HepG2 (cell line): ENCODE results near the gene TRMT2A. TPM values are rescaled to one million over a fixed set of nuclear protein-coding genes. Genes with fewer than 3 reads are reported as not detected.

Source experiments
- CREM ChIP-seq, 2 experiments: sonication (generic) in 1 of 2; formaldehyde crosslinking in 1 of 2; IDR thresholded peaks; 2 replicates each; pipeline versions ENCODE4 v1.4.0 to v1.6.1; 2016 to 2020; ENCODE audit warnings: antibody characterized with exemption in 1 of 2, mild to moderate bottlenecking in 1 of 2, missing genetic modification reagents in 1 of 2
- JARID2 ChIP-seq: sonication (generic); formaldehyde crosslinking; IDR thresholded peaks from 2 replicates; pipeline ENCODE4 v1.8.1; 2023; ENCODE audit warnings: missing genetic modification reagents, inconsistent platforms; ENCODE audit not compliant: insufficient replicate concordance
- MIER2 ChIP-seq: IDR thresholded peaks from 2 replicates; pipeline ENCODE4 v1.6.1; 2016; ENCODE audit warnings: missing biosample characterization, missing genetic modification reagents
- NFKBIZ ChIP-seq: IDR thresholded peaks from 2 replicates; pipeline ENCODE4 v1.6.1; 2018; ENCODE audit warnings: missing genetic modification reagents, missing compliant biosample characterization
- NFYB ChIP-seq: sonication (generic); formaldehyde crosslinking; IDR thresholded peaks from 2 replicates; pipeline ENCODE4 v1.4.0; 2020; ENCODE audit warnings: missing genetic modification reagents
- NRL ChIP-seq: sonication (generic); formaldehyde crosslinking; IDR thresholded peaks from 2 replicates; pipeline ENCODE4 v1.5.0; 2020; ENCODE audit warnings: missing genetic modification reagents, mild to moderate bottlenecking, moderate library complexity, borderline replicate concordance
- RBM39 ChIP-seq: fragments of 200-400 bp; formaldehyde crosslinking; IDR thresholded peaks from one replicate; pipeline ENCODE4 v1.6.1; 2018; ENCODE audit warnings: antibody characterized with exemption, mild to moderate bottlenecking, low read depth, low read length; ENCODE audit not compliant: poor library complexity, severe bottlenecking
- SMARCE1 ChIP-seq: fragments of 450-650 bp; IDR thresholded peaks from 2 replicates; pipeline ENCODE4 v1.6.1; 2017; ENCODE audit warnings: borderline replicate concordance
- TAF1 ChIP-seq: sonication (generic); formaldehyde crosslinking; IDR thresholded peaks from 2 replicates; pipeline ENCODE4 v1.4.0; 2020; ENCODE audit warnings: missing genetic modification reagents
- ZNF350 ChIP-seq: sonication (generic); formaldehyde crosslinking; IDR thresholded peaks from 2 replicates; pipeline ENCODE4 v1.4.0; 2020; ENCODE audit warnings: mild to moderate bottlenecking, low read depth, missing genetic modification reagents, borderline replicate concordance
- ZNF709 ChIP-seq: sonication (generic); formaldehyde crosslinking; IDR thresholded peaks from 2 replicates; pipeline ENCODE4 v1.5.0; 2020; ENCODE audit warnings: mild to moderate bottlenecking, missing genetic modification reagents
- ZNF773 ChIP-seq: sonication (generic); formaldehyde crosslinking; IDR thresholded peaks from 2 replicates; pipeline ENCODE4 v1.4.0; 2020; ENCODE audit warnings: missing genetic modification reagents, borderline replicate concordance
- polyA plus RNA-seq, 8 experiments: library from polyadenylated mRNA; depleted of rRNA in 3 of 8; stranded (reverse) in 7 of 8; unstranded in 1 of 8; fragments of >200 nt; fragmentation: Illumina TruSeq in 4 of 8; extraction: Trizol in 4 of 8; gene quantifications; 2 replicates each; pipeline versions ENCODE4 v1.2.1 to v1.2.3, GENCODE V29; 2011 to 2016; ENCODE audit warnings: low read depth in 4 of 8, missing spikeins in 1 of 8, mixed read lengths in 1 of 8; ENCODE audit not compliant: insufficient read depth in 1 of 8
- total RNA-seq, 5 experiments: library from RNA; depleted of rRNA; stranded (reverse); fragments of >200 nt; fragmentation: Illumina TruSeq; extraction: Trizol; gene quantifications; 2 replicates each; pipeline ENCODE4 v1.2.3, GENCODE V29; 2016; ENCODE audit warnings: low read depth in 1 of 5
- TF ChIP-seq, protein P1 (sequence below): IDR thresholded peaks from 2 replicates; pipeline ENCODE4 v1.6.1; 2016; ENCODE audit warnings: low read depth
- TF ChIP-seq, protein P2 (sequence below): sonication (generic); formaldehyde crosslinking; IDR thresholded peaks from 2 replicates; pipeline ENCODE4 v1.4.0; 2020; ENCODE audit warnings: missing genetic modification reagents
- TF ChIP-seq, protein P3 (sequence below): sonication (generic); formaldehyde crosslinking; IDR thresholded peaks from 2 replicates; pipeline ENCODE4 v1.5.1; 2020; ENCODE audit warnings: missing genetic modification reagents, mild to moderate bottlenecking, borderline replicate concordance
- TF ChIP-seq, protein P4 (sequence below): sonication (generic); formaldehyde crosslinking; IDR thresholded peaks from 2 replicates; pipeline ENCODE4 v1.5.1; 2020; ENCODE audit warnings: missing genetic modification reagents, mild to moderate bottlenecking, borderline replicate concordance
- TF ChIP-seq, protein P5 (sequence below): IDR thresholded peaks from 2 replicates; pipeline ENCODE4 v1.6.1; 2016; ENCODE audit warnings: missing biosample characterization, missing genetic modification reagents, low read depth

TRMT2A gene
- total and polyA plus RNA-seq, 2 of the 13 experiments (the other 11 are each of a cell fraction or from before 2014, with no cell fraction given): 24.0 to 30.3 TPM

DNA sequence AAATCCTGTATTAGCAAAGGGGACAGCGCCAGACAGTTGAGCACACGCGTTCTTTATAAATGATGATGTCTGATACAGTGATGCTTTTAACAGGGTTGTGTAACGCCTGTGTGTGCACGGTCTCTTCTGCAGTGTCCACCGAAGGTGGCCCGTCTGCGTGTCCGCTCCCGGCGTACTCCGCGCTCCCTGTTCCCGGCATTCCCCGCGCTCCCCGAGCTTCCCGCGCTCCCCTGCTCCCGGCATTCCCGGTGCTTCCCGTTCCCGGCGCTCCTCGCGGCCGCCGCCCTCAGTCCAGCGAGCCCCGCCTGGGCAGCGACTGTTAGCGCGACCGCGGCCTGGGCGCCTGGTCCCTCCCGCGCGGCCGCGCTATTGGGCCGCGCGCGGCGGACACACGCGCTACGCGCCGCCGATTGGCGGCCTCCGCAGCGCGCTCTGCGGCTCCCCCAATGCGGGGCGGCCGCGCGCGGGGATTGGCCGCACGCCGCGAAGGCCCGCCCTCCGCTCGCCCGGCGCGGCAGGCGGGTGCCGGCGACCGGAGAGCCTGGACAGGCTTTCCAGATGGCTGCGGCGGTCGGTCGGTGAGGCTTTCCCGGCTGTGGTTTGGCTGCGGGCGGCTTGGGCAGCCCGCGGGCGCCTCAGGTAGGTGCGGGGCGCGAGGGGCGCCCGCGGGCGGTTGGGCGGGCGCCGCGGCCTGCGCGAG lies 37.1 kb downstream of the TRMT2A start, which contains the start of gene DGCR8 (continued):
- TF ChIP-seq, protein P1, sequence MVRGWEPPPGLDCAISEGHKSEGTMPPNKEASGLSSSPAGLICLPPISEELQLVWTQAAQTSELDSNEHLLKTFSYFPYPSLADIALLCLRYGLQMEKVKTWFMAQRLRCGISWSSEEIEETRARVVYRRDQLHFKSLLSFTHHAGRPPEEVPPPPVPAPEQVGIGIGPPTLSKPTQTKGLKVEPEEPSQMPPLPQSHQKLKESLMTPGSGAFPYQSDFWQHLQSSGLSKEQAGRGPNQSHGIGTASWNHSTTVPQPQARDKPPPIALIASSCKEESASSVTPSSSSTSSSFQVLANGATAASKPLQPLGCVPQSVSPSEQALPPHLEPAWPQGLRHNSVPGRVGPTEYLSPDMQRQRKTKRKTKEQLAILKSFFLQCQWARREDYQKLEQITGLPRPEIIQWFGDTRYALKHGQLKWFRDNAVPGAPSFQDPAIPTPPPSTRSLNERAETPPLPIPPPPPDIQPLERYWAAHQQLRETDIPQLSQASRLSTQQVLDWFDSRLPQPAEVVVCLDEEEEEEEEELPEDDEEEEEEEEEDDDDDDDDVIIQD (CRISPR knock-in tag): 0 out of 2 replicates have a peak, but pooled peaks have one; percentile 39
- TF ChIP-seq MIER2 (CRISPR knock-in tag) (peak; percentile 63; the same call in 1 of the 2 replicates), ZNF709 (peak; percentile 74; the same call in 1 of the 2 replicates), NFKBIZ (CRISPR knock-in tag) (peak; percentile 56; the same call in 1 of the 2 replicates), SMARCE1 (no peak), NFYB (CRISPR knock-in tag) (peak; percentile 77), JARID2 (CRISPR knock-in tag) (peak; percentile 38), NRL (CRISPR knock-in tag) (peak; percentile 63; the same call in 1 of the 2 replicates), RBM39 (no peak), ZNF773 (CRISPR knock-in tag) (no peak), CREM (IDR thresholded peaks at IDR 0.05) (peak; percentile 57), CREM (CRISPR knock-in tag; IDR thresholded peaks at IDR 0.05) (no peak), ZNF350 (CRISPR knock-in tag) (0 out of 2 replicates have a peak, but pooled peaks have one; percentile 67), TAF1 (CRISPR knock-in tag) (peak; percentile 89)
- TF ChIP-seq, protein P2, sequence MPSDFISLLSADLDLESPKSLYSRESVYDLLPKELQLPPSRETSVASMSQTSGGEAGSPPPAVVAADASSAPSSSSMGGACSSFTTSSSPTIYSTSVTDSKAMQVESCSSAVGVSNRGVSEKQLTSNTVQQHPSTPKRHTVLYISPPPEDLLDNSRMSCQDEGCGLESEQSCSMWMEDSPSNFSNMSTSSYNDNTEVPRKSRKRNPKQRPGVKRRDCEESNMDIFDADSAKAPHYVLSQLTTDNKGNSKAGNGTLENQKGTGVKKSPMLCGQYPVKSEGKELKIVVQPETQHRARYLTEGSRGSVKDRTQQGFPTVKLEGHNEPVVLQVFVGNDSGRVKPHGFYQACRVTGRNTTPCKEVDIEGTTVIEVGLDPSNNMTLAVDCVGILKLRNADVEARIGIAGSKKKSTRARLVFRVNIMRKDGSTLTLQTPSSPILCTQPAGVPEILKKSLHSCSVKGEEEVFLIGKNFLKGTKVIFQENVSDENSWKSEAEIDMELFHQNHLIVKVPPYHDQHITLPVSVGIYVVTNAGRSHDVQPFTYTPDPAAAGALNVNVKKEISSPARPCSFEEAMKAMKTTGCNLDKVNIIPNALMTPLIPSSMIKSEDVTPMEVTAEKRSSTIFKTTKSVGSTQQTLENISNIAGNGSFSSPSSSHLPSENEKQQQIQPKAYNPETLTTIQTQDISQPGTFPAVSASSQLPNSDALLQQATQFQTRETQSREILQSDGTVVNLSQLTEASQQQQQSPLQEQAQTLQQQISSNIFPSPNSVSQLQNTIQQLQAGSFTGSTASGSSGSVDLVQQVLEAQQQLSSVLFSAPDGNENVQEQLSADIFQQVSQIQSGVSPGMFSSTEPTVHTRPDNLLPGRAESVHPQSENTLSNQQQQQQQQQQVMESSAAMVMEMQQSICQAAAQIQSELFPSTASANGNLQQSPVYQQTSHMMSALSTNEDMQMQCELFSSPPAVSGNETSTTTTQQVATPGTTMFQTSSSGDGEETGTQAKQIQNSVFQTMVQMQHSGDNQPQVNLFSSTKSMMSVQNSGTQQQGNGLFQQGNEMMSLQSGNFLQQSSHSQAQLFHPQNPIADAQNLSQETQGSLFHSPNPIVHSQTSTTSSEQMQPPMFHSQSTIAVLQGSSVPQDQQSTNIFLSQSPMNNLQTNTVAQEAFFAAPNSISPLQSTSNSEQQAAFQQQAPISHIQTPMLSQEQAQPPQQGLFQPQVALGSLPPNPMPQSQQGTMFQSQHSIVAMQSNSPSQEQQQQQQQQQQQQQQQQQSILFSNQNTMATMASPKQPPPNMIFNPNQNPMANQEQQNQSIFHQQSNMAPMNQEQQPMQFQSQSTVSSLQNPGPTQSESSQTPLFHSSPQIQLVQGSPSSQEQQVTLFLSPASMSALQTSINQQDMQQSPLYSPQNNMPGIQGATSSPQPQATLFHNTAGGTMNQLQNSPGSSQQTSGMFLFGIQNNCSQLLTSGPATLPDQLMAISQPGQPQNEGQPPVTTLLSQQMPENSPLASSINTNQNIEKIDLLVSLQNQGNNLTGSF: peak; percentile 73; the same call in 1 of the 2 replicates
- TF ChIP-seq, protein P3, sequence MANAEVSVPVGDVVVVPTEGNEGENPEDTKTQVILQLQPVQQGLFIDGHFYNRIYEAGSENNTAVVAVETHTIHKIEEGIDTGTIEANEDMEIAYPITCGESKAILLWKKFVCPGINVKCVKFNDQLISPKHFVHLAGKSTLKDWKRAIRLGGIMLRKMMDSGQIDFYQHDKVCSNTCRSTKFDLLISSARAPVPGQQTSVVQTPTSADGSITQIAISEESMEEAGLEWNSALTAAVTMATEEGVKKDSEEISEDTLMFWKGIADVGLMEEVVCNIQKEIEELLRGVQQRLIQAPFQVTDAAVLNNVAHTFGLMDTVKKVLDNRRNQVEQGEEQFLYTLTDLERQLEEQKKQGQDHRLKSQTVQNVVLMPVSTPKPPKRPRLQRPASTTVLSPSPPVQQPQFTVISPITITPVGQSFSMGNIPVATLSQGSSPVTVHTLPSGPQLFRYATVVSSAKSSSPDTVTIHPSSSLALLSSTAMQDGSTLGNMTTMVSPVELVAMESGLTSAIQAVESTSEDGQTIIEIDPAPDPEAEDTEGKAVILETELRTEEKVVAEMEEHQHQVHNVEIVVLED (CRISPR knock-in tag): peak; percentile 86
- TF ChIP-seq, protein P4, sequence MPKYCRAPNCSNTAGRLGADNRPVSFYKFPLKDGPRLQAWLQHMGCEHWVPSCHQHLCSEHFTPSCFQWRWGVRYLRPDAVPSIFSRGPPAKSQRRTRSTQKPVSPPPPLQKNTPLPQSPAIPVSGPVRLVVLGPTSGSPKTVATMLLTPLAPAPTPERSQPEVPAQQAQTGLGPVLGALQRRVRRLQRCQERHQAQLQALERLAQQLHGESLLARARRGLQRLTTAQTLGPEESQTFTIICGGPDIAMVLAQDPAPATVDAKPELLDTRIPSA (CRISPR knock-in tag): 0 out of 2 replicates have a peak, but pooled peaks have one; percentile 21
- TF ChIP-seq, protein P5, sequence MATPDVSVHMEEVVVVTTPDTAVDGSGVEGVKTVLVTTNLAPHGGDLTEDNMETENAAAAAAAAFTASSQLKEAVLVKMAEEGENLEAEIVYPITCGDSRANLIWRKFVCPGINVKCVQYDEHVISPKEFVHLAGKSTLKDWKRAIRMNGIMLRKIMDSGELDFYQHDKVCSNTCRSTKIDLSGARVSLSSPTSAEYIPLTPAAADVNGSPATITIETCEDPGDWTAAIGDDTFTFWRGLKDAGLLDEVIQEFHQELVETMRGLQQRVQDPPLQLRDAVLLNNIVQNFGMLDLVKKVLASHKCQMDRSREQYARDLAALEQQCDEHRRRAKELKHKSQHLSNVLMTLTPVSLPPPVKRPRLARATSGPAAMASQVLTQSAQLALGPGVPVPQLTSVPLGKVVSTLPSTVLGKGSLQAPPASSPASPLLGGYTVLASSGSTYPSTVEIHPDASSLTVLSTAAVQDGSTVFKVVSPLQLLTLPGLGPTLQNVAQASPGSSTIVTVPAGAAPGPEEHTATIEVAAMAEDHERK: no peak
